ENCODE results near the gene NREP.

The NREP gene

DNA sequence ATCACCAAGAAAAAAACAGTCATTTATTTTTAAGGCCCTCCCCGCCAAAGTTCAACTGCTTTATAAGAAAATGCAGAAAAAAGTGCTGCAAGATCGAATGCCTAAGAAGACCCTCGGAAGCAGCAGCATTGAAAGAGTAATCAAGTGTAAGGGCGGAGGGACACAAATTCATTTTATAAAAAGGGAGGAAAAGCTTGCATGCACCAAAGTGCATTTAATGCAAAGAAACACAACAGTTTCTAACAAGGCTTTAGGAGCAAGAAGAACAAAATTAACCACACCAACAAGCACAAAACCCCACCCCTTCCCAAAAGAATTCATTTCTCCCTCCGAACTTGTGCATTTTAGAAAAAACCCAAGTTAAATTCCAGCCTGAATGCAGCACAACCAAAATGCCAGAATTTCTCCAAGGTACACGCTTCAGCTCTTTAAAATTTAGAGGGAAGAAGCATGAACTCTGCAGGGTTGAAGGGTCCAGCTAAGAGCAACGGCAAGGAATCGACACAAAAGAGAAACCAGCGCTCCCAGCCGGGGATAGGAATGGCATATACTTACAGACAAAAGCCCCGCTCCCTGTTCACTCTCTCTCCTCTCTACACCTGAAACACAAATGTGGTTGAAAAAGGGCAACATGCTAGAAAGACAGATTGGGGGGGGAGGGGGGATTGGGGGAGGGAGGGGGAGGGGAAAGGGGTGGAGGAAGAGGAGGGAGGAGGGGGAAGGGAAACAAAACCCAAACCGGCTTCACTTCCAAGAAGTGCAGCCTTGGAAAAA is at the start of gene NREP:
TSS of gene NREP (minus strand) at position 614 of the 774 bp plus-strand sequence. CDS start 1,422 bp downstream, outside the sequence.
- no peak for DNase-seq

DNA sequence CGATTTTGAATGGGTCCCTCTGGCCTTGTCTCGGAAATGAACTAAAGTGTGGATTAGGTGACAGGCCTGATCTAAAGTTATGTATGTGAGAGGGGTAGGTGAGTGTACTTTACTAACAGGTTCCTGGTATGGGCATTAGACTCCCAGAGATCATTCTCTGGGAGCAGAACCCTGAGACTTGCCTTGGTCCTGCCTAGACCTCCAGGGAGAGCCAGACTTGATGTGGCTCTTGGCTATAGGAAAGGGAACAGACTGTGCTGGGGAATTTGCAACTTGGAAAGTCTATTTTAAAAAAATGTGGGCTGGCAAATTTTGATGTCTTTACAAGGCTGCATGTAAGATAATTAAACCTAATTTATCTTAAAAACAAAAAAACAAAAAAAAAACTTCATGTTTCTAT is 49.8 kb upstream of the NREP start:
- DNase-seq, result no peak

- no peak for DNase-seq
These were observed 49.2 kb upstream of the NREP start for GRCh38 chr5:111806156-111806555.

- no peak for DNase-seq
These were observed 48.1 kb upstream of the NREP start for GRCh38 chr5:111805071-111805470.

DNA sequence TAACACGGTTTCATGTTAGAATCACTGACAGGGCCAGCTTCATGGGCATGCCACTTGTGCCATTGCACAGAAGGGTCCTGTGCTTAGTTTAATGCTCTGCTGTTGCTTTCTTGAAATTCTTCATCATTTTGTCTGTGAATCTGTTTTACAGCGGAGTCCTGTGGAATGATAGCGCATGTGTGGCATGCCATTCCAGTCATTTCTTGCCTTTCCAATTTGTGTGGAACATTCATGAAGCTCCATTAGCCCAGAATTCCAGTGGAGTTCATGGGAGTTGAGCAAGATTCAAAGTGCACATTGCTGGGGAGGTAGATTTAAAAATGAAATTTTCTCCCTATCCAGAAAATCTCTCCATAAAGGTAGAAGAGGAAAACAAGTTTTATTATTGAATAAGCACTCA is 43.4 kb upstream of the NREP start:
- DNase-seq, result no peak

DNA sequence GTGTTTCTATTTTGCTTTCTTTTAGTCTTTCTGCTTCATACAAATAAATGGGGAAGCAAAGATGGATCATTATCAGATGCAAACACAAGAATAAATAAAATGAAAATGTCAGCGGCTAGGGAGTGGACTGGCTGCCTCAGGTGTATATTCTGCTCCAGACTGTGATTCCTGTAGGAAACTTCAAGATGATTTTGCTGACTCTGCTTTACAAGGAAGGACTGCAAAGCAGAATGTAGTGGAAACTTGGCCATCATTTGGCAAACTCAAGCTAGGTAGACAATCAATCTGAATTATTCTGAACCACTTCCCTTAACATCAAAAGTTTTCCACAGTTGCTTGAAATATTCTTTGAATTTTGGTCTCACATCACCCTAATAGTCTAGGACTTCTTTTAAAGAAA is 38.1 kb upstream of the NREP start:
- DNase-seq, result no peak

- DNase-seq, result no peak
These were observed 35.6 kb upstream of the NREP start for GRCh38 chr5:111792471-111793058.

GRCh38 chr5:111790295-111790694 is 33.3 kb upstream of the NREP start:
- DNase-seq, result no peak

GRCh38 chr5:111787006-111787405 is 30.0 kb upstream of the NREP start:
- DNase-seq, result no peak

GRCh38 chr5:111784491-111785181 is 27.6 kb upstream of the NREP start:
- no peak for DNase-seq

DNA sequence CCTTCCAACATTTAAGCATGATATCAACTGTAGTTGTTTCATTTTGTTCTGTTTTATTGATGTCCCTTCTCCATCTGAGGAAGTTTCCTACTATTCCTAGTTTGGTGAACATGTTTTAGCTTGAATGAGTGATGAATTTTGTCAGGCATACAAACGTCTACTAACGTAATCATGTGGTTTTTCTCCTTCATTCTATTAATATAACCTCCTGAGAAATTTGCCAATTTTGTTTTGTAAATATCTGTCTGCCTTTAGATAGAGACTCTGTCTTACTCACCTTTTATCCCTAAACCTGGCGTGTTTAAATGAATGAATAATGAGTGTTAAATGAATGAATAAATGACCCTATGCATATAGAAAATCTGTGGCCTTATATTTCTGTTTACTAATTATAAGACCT is 26.5 kb upstream of the NREP start:
- no peak for DNase-seq

GRCh38 chr5:111782216-111782615 is 25.2 kb upstream of the NREP start:
- DNase-seq, result no peak

DNA sequence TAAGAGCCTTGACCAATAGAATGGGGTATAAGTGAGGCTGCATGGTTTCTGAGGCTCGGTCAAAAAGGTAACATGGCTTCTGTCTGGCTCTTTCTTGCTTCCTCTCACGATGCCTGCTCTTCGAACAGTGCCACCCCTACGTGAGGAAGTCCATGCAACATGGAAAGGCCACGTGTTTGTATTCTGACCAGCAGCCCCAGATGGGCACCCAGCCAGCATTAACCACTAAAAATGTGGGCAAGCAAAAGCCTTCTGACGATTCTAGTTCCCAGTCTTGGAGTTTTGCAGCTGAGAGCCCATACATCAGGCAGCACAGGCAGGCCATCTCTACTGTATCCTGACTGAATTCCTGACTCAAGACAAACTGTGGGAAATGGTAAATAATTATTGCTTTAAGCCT is 24.2 kb upstream of the NREP start:
- DNase-seq, result no peak

DNA sequence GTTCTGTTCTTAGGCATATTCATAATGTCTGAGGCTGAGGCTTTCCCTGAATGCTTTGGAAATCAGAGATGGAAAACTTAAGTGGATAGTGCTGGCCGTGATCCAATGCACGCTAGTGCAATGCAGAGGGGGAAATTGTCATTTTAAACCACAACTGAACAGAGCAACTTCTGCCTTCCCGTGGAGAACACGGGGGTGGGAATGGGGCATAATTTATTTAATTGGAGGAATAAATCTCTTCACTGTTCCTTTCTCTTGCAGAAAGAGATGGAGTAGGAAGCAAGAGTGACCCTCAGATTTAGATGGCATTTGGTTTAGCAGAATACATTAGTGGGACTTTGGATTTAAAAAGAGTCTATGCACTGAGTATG is 22.9 kb upstream of the NREP start:
- no peak for DNase-seq

- no peak for DNase-seq
These were observed 22.4 kb upstream of the NREP start for GRCh38 chr5:111779260-111779921.

DNA sequence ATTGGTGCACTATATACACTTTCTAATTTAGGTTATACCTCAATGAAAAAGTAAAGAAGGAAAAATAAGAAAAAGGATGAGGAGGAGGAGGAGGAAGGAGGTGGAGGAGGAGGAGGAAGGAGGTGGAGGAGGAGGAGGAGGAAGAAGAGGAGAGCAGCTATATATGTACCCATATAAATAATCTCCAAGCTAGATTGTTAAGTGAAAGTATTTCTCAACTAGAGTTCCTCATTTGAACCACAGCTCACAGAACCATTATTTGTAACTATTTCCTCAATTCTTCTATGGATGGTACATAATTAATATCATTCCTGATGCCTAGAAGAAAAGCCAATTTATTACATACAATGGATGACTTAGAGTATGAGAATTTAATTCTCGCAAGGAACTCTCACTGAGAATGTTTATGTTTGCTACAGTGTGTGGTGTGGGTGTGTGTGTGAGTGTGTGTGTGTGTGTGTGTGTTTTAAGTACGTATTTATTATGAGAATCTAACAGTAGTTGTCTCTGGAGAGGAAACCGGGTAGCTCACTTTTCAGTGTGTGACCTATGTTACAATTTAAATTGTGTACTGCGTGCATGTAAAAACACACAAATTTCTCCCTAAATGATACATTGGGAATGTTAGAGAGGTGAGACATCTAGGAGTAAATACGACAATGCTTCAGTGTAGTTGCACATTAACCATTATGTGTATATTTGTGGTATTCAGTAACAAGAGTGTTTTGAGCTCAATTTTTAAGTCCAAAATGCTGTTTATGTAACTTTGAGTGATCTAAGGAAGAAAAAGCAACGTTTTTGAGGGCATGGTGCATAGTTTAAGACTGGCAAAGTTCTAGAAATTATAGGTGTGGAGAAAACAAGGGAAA is 20.2 kb upstream of the NREP start:
- DNase-seq, result no peak

DNA sequence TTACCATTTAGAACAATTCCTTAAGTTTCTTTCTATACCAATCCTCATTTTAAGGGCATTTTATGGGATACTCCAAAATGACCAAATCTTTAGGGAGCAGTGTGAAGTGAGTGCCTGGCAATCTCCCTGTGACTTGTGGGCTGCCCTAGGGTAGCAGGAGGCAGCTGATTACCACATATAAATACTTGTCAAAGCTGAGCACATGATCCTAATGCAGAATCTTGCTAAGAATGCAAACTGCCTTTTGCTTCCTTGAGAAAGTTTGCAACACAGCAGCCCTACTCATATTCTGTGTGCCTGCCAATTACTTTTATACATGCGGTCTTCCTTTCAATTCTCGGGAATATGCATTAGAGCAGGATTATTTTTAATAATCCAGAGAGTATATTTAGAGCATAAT is 18.2 kb upstream of the NREP start:
- DNase-seq, result no peak

GRCh38 chr5:111774525-111774924 is 17.5 kb upstream of the NREP start:
- no peak for DNase-seq

GRCh38 chr5:111772456-111773122 is 15.6 kb upstream of the NREP start:
- no peak for DNase-seq

GRCh38 chr5:111769541-111769940 is 12.5 kb upstream of the NREP start:
- no peak for DNase-seq

DNA sequence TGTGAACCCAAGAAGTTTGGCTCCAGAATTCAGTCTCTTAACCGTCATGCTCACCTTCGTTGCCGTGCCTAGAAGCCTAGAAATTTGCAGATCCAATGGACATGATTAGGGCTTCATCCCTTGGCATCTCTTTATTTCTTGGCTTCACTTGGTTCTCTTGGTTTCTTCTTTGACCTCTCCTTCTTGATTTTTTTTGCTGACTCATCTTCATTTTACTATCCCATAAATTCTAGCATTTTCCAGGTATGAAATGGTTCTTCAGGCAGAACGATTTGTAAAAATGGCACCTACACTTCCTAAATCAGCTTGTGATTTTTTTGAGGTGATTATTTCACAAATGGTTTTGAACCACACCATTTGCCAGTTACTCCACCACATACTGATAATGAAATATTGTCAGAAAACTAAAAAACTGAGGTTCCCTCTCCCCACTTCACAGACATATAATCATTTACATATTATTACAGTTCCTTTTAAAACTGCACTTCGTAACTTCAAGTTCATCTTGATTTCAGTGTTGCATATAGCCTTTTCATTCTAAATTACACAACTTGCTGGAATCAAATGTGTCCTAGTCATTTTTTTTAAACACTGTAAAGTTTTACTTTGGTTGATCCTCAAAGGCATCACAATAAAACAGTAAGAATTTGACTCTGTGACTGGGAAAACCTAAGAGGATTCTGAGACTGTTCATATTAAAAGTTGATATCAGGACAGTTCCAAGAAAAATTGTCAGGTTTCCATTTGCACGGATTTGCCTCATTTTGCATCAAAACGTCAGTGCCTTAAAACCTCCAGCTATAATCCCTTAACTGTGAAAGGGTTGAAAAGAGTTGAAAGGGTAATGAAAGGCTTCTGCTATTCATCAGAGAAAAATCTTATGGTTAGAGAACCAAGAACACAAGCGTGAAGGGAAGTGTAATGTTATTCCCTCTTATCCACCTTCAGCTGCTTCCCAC is 8.9 kb upstream of the NREP start:
- no peak for DNase-seq

Measured in activated CD4-positive, CD25-positive, alpha-beta regulatory T cell (primary cell).